PC-9 (cell line): ENCODE data around the gene PUM2. TPM values are rescaled to one million over a fixed set of nuclear protein-coding genes. Genes with fewer than 3 reads are reported as not detected.
A peak's percentile ranks its signal among the peaks of the same experiment; 100 is the strongest.

ENCODE experiments used
- BruUV-seq: library from RNA; stranded (reverse); fragments of 400-500 nt; replicated peaks from 2 replicates; lab custom pipeline; 2021; lab: Mats Ljungman, UMichigan
- CTCF ChIA-PET: fragments of 300-600 bp; sonication (Branson Sonifier 250); formaldehyde crosslinking; loops from one replicate; lab custom pipeline; 2022; ENCODE audit warnings: antibody characterized with exemption; lab: Charles Lee
- POLR2A ChIA-PET: fragments of 300-600 bp; sonication (Branson Sonifier 250); formaldehyde crosslinking; loops from one replicate; lab custom pipeline; 2022; ENCODE audit warnings: antibody characterized with exemption; ENCODE audit not compliant: unreplicated experiment; lab: Charles Lee
- DNase-seq, 2 experiments: peaks; one replicate each; pipeline versions ENCODE4 v3.0.0 to v3.0.0-alpha.2; 2015 to 2022; ENCODE audit warnings: mixed read lengths in 1 of 2
- H2AFZ ChIP-seq: fragments of 200-600 bp; sonication (generic); 2 replicates; pipeline ENCODE4 v1.8.1; 2017; ENCODE audit warnings: antibody characterized with exemption
- H3F3A ChIP-seq: fragments of 200-600 bp; sonication (generic); 2 replicates; pipeline ENCODE4 v1.8.1; 2017; ENCODE audit warnings: antibody characterized with exemption, mild to moderate bottlenecking, low read depth; ENCODE audit not compliant: insufficient read depth
- H3K27ac ChIP-seq: fragments of 200-600 bp; sonication (generic); 2 replicates; pipeline ENCODE4 v1.6.1; 2016; ENCODE audit warnings: mixed run types
- H3K27me3 ChIP-seq: fragments of 200-600 bp; sonication (generic); 2 replicates; pipeline ENCODE4 v1.6.1; 2016; ENCODE audit warnings: low read depth, mixed run types; ENCODE audit not compliant: insufficient read depth
- H3K36me3 ChIP-seq: fragments of 200-600 bp; sonication (generic); 2 replicates; pipeline ENCODE4 v1.6.1; 2016; ENCODE audit warnings: low read depth, mixed run types
- H3K4me1 ChIP-seq: fragments of 200-600 bp; sonication (generic); replicated peaks from 2 replicates; pipeline ENCODE4 v1.6.1; 2016; ENCODE audit warnings: mixed run types; ENCODE audit not compliant: insufficient read depth
- H3K4me2 ChIP-seq: fragments of 200-600 bp; sonication (generic); 2 replicates; pipeline ENCODE4 v1.6.1; 2017; ENCODE audit warnings: mixed run types
- H3K4me3 ChIP-seq: fragments of 200-600 bp; sonication (generic); 2 replicates; pipeline ENCODE4 v1.6.1; 2016; ENCODE audit warnings: mixed run types
- H3K79me2 ChIP-seq: fragments of 200-600 bp; sonication (generic); 2 replicates; pipeline ENCODE4 v1.6.1; 2017; ENCODE audit warnings: low read depth, mixed run types
- H3K9me2 ChIP-seq: fragments of 200-600 bp; sonication (generic); 2 replicates; pipeline ENCODE4 v1.8.1; 2017; ENCODE audit warnings: mild to moderate bottlenecking; ENCODE audit not compliant: insufficient read depth
- H3K9me3 ChIP-seq: fragments of 200-600 bp; sonication (generic); 2 replicates; pipeline ENCODE4 v1.8.1; 2016; ENCODE audit warnings: low read depth; ENCODE audit not compliant: insufficient read depth
- H4K20me1 ChIP-seq: fragments of 200-600 bp; sonication (generic); 2 replicates; pipeline ENCODE4 v1.8.1; 2017; ENCODE audit not compliant: insufficient read depth
- EZH2 ChIP-seq: fragments of 200-600 bp; sonication (generic); IDR thresholded peaks from 2 replicates; pipeline ENCODE4 v1.8.0; 2017; ENCODE audit warnings: antibody characterized with exemption, low read depth
- intact Hi-C: fragments of 100-400 bp; cut with micrococcal nuclease; formaldehyde crosslinking; loops from one replicate; pipeline ENCODE4 v1.10.0; 2022; ENCODE audit not compliant: unreplicated experiment
- total RNA-seq: library from RNA; stranded (reverse); gene quantifications from 2 replicates; pipeline ENCODE4 v1.2.3, GENCODE V29; 2021
- TF ChIP-seq, protein P1 (sequence below): fragments of 200-600 bp; sonication (generic); conservative IDR thresholded peaks from 2 replicates; pipeline ENCODE4 v1.6.1; 2017; ENCODE audit warnings: mixed run types, antibody characterized with exemption, mild to moderate bottlenecking, moderate library complexity

Gene PUM2
- total RNA-seq, 1 experiment from 2014 or later: 99.3 TPM

DNA sequence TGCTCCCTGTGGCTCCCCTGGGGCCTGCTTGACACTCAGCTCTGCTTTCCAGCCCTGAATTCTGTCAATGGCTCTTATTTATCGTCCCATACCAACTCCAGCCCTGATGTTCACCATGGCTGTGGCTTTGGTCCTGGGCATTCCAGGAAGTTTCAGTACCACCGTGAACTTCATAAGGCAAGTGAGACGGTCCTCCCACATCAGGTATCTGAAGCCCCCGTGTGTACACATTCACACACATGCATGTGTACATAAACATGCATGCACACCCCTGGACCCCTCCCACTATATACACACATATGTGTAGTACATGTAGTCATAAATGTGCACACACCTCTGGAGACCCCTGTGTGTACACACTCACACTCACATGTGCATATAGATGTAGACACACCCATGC is 43.3 kb upstream of the PUM2 start:
- Histone ChIP-seq H2AFZ (no peak overlapping the region), H3K4me2 (no peak overlapping the region), H4K20me1 (no peaks in the 10 kb centered on the region), H3K27ac (no peak overlapping the region), H3K9me2 (no peaks in the 10 kb centered on the region), H3K9me3 (no peaks in the 10 kb centered on the region), H3K36me3 (no peaks in the 10 kb centered on the region), H3K4me3 (no peak overlapping the region), H3F3A (no peaks in the 10 kb centered on the region), H3K4me1 (peaks cover 6% of the 10 kb centered on the region), H3K27me3 (no peaks in the 10 kb centered on the region), H3K79me2 (no peaks in the 10 kb centered on the region)
- intact Hi-C loops: no loop called here
- BruUV-seq: no TSS peak
- DNase-seq: peak in 1 of 2 experiments; percentile 28
- TF ChIP-seq EZH2: no peak
- TF ChIP-seq, protein P1, sequence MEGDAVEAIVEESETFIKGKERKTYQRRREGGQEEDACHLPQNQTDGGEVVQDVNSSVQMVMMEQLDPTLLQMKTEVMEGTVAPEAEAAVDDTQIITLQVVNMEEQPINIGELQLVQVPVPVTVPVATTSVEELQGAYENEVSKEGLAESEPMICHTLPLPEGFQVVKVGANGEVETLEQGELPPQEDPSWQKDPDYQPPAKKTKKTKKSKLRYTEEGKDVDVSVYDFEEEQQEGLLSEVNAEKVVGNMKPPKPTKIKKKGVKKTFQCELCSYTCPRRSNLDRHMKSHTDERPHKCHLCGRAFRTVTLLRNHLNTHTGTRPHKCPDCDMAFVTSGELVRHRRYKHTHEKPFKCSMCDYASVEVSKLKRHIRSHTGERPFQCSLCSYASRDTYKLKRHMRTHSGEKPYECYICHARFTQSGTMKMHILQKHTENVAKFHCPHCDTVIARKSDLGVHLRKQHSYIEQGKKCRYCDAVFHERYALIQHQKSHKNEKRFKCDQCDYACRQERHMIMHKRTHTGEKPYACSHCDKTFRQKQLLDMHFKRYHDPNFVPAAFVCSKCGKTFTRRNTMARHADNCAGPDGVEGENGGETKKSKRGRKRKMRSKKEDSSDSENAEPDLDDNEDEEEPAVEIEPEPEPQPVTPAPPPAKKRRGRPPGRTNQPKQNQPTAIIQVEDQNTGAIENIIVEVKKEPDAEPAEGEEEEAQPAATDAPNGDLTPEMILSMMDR: no peak
- CTCF ChIA-PET: no interaction called here
- POLR2A ChIA-PET: no interaction called here

DNA sequence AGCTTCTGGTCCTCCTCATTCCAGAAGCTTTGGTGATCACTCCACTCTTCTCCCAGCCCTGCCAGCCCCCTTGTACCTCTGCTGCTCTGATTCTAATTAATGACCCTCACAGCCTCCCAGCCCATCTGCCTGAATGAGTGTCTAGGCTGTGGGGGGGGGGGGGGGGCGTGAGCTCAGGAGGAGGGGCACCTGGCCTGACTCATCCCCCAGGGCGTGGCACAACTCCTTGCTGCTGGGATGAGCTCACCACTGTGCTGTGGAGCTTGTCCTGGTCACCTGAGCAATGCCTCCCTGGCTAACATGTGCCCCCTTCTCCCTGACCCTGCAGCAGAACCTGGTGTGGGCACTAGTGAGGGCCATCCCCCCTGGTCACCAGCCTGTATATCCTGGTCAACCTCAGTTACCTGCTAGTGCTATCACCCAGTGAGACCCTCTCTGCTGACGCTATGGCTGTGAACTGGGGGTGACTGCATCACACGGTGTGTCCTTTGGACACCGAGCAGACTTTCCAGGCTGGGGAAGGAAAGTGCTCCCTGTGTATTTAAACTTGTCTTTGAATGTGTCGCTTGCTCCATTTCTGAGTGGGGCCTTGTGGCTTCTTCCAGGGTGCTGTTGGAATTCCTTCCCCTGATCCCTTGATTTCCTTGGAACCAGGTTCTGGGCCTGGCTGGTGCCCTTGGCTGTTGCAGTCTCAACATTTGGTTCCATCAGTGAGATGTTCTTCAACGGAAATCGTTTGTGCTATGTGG is 41.5 kb upstream of the PUM2 start:
- TF ChIP-seq, protein P1: no peak
- TF ChIP-seq EZH2: no peak
- Histone ChIP-seq H3K9me3 (no peaks in the 10 kb centered on the region), H3K36me3 (no peaks in the 10 kb centered on the region), H4K20me1 (no peaks in the 10 kb centered on the region), H3K79me2 (no peaks in the 10 kb centered on the region), H3K4me2 (no peak overlapping the region; the same call in 1 of the 2 replicates), H3F3A (no peaks in the 10 kb centered on the region), H3K4me1 (peaks cover 6% of the 10 kb centered on the region), H2AFZ (no peak overlapping the region), H3K27ac (no peak overlapping the region), H3K9me2 (no peaks in the 10 kb centered on the region), H3K4me3 (no peak overlapping the region), H3K27me3 (no peaks in the 10 kb centered on the region)
- BruUV-seq: no TSS peak
- CTCF ChIA-PET: interaction anchor here (0.6 to 1.4 kb wide), 3 partner anchors 18 to 242 kb away, joined by 5 to 7 read pairs (median 6); no protein-coding TSS in a partner anchor
- intact Hi-C loops: no loop called here
- DNase-seq: peak; percentile 51 to 54
- POLR2A ChIA-PET: interaction anchor here (0.6 kb wide), 1 partner anchor 55 kb away, joined by 4 read pairs; the partner anchor contains the start of gene RHOB

DNA sequence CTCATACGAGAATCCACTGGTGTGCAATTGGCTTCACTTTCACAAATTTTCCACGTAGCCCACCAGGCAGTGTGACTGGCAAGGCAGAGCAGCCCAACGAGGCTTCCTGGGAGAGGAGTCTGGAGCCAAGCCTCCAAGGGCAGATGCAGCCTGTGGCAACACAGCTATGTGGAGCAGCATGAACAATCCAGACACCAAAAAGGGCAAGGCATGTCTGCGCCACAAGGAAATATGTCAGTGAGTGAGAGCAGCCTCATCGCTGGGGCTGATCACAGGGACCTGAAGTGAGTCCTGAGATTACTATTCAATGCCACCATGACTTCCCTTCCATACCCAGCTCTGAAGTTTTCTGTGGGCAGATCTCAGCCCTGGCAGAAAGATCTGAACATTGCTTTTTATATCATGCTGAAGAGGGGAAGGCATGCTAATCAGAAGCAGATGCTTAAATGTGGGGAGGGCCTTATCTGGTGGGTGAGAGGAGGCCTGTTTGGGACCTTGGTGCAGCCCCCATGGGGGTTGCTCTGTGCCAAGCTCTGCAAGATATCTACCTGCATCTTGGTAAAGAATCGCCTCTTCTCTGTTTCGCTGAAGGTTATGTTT is 40.0 kb upstream of the PUM2 start:
- no peaks in the 10 kb centered on the region for H3K9me3 ChIP-seq
- H3K4me2 ChIP-seq: no peak overlapping the region
- TF ChIP-seq EZH2: no peak
- TF ChIP-seq, protein P1: no peak
- no peaks in the 10 kb centered on the region for H3F3A ChIP-seq
- POLR2A ChIA-PET: no interaction called here
- intact Hi-C loops: no loop called here
- H4K20me1 ChIP-seq: no peaks in the 10 kb centered on the region
- no peak overlapping the region for H3K4me3 ChIP-seq
- no peak overlapping the region for H2AFZ ChIP-seq
- H3K36me3 ChIP-seq: no peaks in the 10 kb centered on the region
- H3K27me3 ChIP-seq: no peaks in the 10 kb centered on the region
- H3K4me1 ChIP-seq: peaks cover 20% of the 10 kb centered on the region
- BruUV-seq: no TSS peak
- DNase-seq: peak in 1 of 2 experiments; percentile 18
- CTCF ChIA-PET: no interaction called here
- H3K79me2 ChIP-seq: no peaks in the 10 kb centered on the region
- H3K27ac ChIP-seq: no peak overlapping the region
- H3K9me2 ChIP-seq: no peaks in the 10 kb centered on the region
